OCI-LY1 (cell line): ENCODE data around the gene ADGRG2.

Experiments
- H2AFZ ChIP-seq: fragments of 200-600 bp; sonication (generic), shearing (Covaris generic); 2 replicates; pipeline ENCODE4 v1.6.0; 2014; ENCODE audit warnings: antibody characterized with exemption, mild to moderate bottlenecking, low read length
- H3F3A ChIP-seq: fragments of 200-600 bp; sonication (generic), shearing (Covaris generic); 2 replicates; pipeline ENCODE4 v1.6.0; 2014; ENCODE audit warnings: mild to moderate bottlenecking, antibody characterized with exemption, low read length, moderate library complexity; ENCODE audit not compliant: insufficient read depth
- H3K27ac ChIP-seq: fragments of 200-600 bp; sonication (generic); 2 replicates; pipeline ENCODE4 v1.5.1; 2014; ENCODE audit warnings: low read length, mixed run types, mild to moderate bottlenecking, low read depth; ENCODE audit not compliant: poor library complexity, severe bottlenecking
- H3K27me3 ChIP-seq: fragments of 200-600 bp; sonication (generic); 2 replicates; pipeline ENCODE4 v1.6.0; 2014; ENCODE audit warnings: antibody characterized with exemption, mild to moderate bottlenecking, low read length, moderate library complexity; ENCODE audit not compliant: insufficient read depth
- H3K36me3 ChIP-seq: fragments of 200-600 bp; sonication (generic); 2 replicates; pipeline ENCODE4 v1.6.1; 2014; ENCODE audit warnings: mild to moderate bottlenecking, antibody characterized with exemption, low read length, moderate library complexity, mixed read lengths; ENCODE audit not compliant: insufficient read depth
- H3K4me1 ChIP-seq: fragments of 200-600 bp; sonication (generic); 2 replicates; pipeline ENCODE4 v1.5.1; 2014; ENCODE audit warnings: mild to moderate bottlenecking, low read length, moderate library complexity; ENCODE audit not compliant: insufficient read depth, severe bottlenecking
- H3K4me2 ChIP-seq: fragments of 200-600 bp; sonication (generic), shearing (Covaris generic); 2 replicates; pipeline ENCODE4 v1.6.1; 2014; ENCODE audit warnings: low read length
- H3K4me3 ChIP-seq: fragments of 200-600 bp; sonication (generic); 2 replicates; pipeline ENCODE4 v1.5.1; 2014; ENCODE audit warnings: low read length, low read depth, mild to moderate bottlenecking, mixed read lengths; ENCODE audit not compliant: poor library complexity, severe bottlenecking
- H3K79me2 ChIP-seq: fragments of 200-600 bp; shearing (Covaris generic); 2 replicates; pipeline ENCODE4 v1.6.1; 2016; ENCODE audit warnings: mixed run types, low read length, mixed read lengths; ENCODE audit not compliant: insufficient read depth
- H3K9ac ChIP-seq: fragments of 200-600 bp; sonication (generic), shearing (Covaris generic); 2 replicates; pipeline ENCODE4 v1.6.1; 2014; ENCODE audit warnings: mild to moderate bottlenecking, low read length, mixed read lengths
- H3K9me2 ChIP-seq: fragments of 200-600 bp; sonication (generic), shearing (Covaris generic); 2 replicates; pipeline ENCODE4 v1.6.1; 2014; ENCODE audit warnings: low read depth, mild to moderate bottlenecking, low read length, mixed read lengths
- H3K9me3 ChIP-seq: fragments of 200-600 bp; shearing (Covaris generic); 2 replicates; pipeline ENCODE4 v1.6.1; 2014; ENCODE audit warnings: low read length, mixed read lengths
- H4K20me1 ChIP-seq: fragments of 200-600 bp; sonication (generic), shearing (Covaris generic); 2 replicates; pipeline ENCODE4 v1.6.0; 2016; ENCODE audit warnings: mild to moderate bottlenecking, low read length; ENCODE audit not compliant: insufficient read depth
- EZH2 ChIP-seq: fragments of 200-600 bp; sonication (generic), shearing (Covaris generic); IDR thresholded peaks from 2 replicates; pipeline ENCODE4 v1.8.0; 2017; ENCODE audit warnings: borderline replicate concordance, mixed run types, mild to moderate bottlenecking, antibody characterized with exemption, low read length, moderate library complexity, mixed read lengths
- TF ChIP-seq, protein P1 (sequence below): fragments of 200-600 bp; sonication (generic), shearing (Covaris generic); IDR thresholded peaks from 2 replicates; pipeline ENCODE4 v1.5.1; 2017; ENCODE audit warnings: mild to moderate bottlenecking, antibody characterized with exemption, low read length, moderate library complexity, mixed read lengths

ADGRG2 gene

DNA sequence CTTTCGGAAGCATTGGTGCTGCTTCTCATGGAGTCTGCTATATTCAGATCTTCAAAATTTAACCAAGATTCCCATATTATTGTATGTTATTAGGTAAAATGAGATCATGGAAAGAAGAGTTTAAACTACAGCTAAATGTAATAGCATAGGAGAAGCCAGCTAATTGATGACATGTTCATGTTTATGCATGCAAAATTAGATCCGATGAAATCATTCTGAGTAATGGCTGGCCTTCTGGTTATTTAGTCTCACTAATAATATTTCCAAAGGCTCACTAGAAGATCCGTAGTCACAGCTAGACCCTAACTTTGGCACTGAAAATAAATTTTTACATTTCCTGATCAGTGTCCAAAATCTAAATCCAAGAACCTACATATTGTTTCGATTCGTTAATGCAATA is 118.5 kb downstream of the ADGRG2 start:
- H3K9ac ChIP-seq: no peak overlapping the region
- no peaks in the 10 kb centered on the region for H3F3A ChIP-seq
- H3K4me1 ChIP-seq: no peaks in the 10 kb centered on the region
- TF ChIP-seq EZH2: no peak
- TF ChIP-seq, protein P1, sequence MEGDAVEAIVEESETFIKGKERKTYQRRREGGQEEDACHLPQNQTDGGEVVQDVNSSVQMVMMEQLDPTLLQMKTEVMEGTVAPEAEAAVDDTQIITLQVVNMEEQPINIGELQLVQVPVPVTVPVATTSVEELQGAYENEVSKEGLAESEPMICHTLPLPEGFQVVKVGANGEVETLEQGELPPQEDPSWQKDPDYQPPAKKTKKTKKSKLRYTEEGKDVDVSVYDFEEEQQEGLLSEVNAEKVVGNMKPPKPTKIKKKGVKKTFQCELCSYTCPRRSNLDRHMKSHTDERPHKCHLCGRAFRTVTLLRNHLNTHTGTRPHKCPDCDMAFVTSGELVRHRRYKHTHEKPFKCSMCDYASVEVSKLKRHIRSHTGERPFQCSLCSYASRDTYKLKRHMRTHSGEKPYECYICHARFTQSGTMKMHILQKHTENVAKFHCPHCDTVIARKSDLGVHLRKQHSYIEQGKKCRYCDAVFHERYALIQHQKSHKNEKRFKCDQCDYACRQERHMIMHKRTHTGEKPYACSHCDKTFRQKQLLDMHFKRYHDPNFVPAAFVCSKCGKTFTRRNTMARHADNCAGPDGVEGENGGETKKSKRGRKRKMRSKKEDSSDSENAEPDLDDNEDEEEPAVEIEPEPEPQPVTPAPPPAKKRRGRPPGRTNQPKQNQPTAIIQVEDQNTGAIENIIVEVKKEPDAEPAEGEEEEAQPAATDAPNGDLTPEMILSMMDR: no peak
- H4K20me1 ChIP-seq: no peaks in the 10 kb centered on the region
- H3K9me3 ChIP-seq: no peaks in the 10 kb centered on the region
- no peaks in the 10 kb centered on the region for H3K9me2 ChIP-seq
- no peaks in the 10 kb centered on the region for H3K27me3 ChIP-seq
- H2AFZ ChIP-seq: no peak overlapping the region
- H3K79me2 ChIP-seq: no peaks in the 10 kb centered on the region
- H3K4me3 ChIP-seq: no peak overlapping the region
- no peak overlapping the region for H3K4me2 ChIP-seq
- no peaks in the 10 kb centered on the region for H3K36me3 ChIP-seq
- H3K27ac ChIP-seq: no peak overlapping the region

DNA sequence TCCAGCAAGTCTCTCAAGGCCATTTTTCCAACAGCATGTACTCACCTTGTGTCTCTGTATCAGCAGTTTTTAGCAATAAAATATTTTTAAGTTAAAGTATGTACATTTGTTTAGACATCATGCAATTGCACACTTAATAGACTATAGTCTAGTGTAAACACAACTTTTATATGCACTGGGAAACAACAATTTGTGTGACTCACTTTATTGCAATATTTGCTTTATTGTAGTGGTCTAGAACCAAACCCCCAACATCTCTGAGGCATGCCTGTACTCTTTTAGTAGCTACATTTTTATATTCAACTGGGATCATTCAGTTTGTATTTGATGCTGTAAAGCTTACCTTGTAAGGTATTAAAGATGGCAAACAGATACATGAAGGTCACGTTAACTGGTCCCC is 123.6 kb downstream of the ADGRG2 start:
- H3K4me2 ChIP-seq: no peak overlapping the region
- no peak for TF ChIP-seq EZH2
- TF ChIP-seq, protein P1: no peak
- H3K9me3 ChIP-seq: no peaks in the 10 kb centered on the region
- H3K79me2 ChIP-seq: no peaks in the 10 kb centered on the region
- no peak overlapping the region for H3K9ac ChIP-seq
- H2AFZ ChIP-seq: no peak overlapping the region
- H4K20me1 ChIP-seq: no peaks in the 10 kb centered on the region
- H3K36me3 ChIP-seq: no peaks in the 10 kb centered on the region
- no peaks in the 10 kb centered on the region for H3K27me3 ChIP-seq
- H3K4me3 ChIP-seq: no peak overlapping the region
- H3K4me1 ChIP-seq: no peaks in the 10 kb centered on the region
- H3K27ac ChIP-seq: no peak overlapping the region
- no peaks in the 10 kb centered on the region for H3F3A ChIP-seq
- H3K9me2 ChIP-seq: no peaks in the 10 kb centered on the region

DNA sequence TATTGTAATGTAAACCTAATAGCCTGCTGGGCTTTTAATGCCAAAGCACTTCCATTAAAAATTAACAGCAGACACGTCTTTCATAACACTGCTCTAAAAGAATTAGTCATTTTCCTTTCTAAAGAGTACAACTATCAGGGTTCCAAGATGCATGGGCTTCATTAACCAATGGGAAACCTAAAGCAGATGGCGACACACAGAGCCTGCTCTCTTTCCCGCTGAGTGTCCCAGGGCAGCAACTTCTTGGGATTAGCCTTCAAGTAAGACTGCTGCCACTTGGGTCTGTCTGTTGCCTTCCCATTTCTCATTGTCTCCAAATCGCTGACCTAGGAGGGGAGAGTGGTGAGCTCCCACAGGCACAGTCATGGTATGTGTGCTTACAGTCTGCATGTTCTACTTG is 124.4 kb downstream of the ADGRG2 start:
- no peak overlapping the region for H2AFZ ChIP-seq

More for the DNA sequence above, 124.4 kb downstream of the ADGRG2 start:
- TF ChIP-seq, protein P1: no peak
- Histone ChIP-seq H3K9me3 (no peaks in the 10 kb centered on the region), H3K27ac (no peak overlapping the region), H3K9me2 (no peaks in the 10 kb centered on the region), H3K4me2 (no peak overlapping the region), H3K36me3 (no peaks in the 10 kb centered on the region), H3F3A (no peaks in the 10 kb centered on the region), H3K79me2 (no peaks in the 10 kb centered on the region), H3K9ac (no peak overlapping the region), H4K20me1 (no peaks in the 10 kb centered on the region), H3K4me1 (no peaks in the 10 kb centered on the region), H3K27me3 (no peaks in the 10 kb centered on the region), H3K4me3 (no peak overlapping the region)
